HG02840 (cell line): ENCODE results near the gene PRKG2.
A peak's percentile ranks its signal among the peaks of the same experiment; 100 is the strongest.

Source experiments
- ATAC-seq: cut with Tn5 transposase; IDR thresholded peaks from one replicate; pipeline ENCODE4 v1.9.1; 2021; ENCODE audit warnings: mild to moderate bottlenecking, moderate library complexity, moderate number of reproducible peaks; ENCODE audit not compliant: unreplicated experiment, low FRiP score

PRKG2 gene

DNA sequence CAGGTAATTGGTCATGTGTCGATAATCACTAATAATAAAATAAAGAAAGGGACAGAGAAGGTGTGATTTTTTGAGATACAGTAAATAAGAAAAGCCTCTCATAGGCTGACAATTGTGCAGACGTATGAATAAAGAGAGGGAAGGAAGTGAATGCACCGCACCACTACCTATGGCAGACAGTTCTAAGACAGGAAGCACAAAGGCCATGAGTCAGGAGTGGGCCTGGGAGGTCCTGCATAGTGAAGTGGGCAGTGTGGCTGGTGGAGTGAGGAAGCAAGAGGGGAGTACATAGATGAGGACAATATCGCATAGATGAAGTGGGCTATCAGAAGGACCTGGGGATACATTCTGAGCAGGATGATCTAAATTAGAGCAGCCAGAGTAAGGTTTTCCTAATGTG lies 108.9 kb downstream of the PRKG2 start:
- no peak for ATAC-seq

DNA sequence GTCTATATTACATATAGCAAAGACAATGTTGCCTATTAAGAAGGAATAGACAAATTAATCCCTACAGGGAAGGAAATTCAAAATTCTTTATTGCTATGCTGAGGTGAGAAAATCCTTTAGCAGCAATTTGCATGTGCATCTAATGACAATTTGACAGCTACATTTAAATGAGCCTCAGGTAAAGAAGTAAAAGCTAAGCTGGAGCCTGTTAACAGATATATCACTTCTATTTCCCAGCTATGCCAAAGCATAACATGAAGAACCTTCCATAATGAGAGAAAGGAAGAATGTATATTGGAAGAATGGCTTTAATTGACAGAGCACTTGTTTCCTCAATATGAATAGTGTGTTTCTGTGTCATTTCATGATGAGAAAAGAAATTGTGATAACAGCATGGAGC lies 112.9 kb downstream of the PRKG2 start:
- ATAC-seq, result no peak

DNA sequence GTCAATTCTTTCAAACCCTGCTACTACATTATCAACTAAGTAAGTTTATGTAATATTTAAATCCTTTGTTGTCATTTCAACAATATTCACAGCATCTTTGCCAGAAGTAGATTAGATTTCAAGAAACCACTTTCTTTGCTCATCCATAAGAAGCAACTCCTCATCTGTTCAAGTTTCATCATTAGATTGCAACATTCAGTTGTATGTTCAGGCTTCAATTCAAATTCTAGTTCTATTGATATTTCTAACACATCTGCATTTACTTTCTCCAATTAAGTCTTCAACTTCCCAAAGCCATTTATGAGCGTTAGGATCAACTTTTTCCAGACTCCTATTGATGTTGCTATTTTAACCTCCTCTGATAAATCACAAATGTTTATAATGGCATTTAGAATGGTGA lies 118.5 kb downstream of the PRKG2 start:
- no peak for ATAC-seq

DNA sequence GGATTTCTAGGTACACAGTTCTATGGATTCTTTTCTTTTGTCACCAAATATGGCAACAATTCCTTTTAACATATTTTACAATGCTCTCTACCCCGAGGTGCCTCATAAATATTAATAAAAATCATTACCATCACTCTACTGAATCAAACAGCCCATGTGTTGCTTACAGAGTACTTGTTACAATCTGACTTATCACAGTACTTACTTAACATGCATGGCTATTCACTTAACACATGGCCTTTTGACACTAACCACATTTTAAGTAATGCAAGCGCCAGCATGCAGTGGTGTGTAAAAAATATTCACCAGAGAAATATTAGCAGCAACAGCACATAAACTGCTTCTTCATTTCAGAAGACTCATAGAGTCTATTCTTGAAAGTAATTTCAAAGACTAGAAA lies 119.6 kb downstream of the PRKG2 start:
- ATAC-seq, result no peak

DNA sequence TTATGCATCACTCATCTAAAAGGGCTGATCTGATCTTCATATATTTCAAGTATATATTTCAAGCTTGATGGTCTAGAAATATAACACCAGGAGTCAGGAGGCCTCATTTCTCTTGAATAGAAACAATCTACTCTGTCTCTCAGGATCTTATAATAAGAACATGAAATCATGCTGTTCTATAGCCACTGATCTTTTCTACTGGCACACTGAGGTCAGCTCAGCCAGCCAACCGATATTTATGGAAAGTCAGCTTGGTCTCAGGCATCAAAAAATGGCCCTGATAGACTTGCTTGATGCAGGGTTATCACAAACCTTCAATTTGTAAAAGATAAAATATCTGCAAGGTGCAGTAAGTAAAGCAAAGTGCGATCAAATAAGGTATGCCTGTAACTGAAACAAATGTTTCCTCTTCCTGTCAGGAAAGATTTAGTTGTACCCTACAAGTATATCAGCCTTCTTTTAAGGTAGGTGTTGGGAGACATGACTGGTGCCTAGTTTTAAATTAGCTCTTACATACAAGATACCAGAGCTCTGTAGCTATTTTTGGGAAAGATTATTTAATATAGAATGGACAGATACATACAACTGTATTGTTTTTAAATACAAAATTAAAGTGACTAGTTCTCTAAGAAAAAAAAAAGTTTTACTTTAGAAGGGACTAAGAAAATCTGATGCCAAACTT lies 121.2 kb downstream of the PRKG2 start:
- no peak for ATAC-seq

DNA sequence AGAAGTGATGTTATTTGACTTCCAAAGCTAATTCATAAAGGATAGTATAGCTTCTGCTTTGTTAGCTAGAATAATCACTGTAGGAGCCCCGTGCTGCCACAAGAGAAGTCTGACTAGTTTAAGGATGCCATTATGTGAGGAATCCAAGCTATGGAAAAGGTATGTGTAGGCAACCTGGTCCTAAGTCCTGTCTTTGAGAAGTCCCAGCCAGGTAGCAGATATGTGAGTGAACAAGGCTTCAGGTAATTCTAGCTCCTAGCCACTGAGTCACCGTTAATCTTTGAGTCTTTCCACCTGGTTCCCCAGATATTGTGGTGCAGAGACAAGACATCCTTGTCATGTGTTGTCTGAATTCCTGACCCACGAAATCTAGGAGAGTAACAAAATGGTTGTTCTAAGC lies 129.0 kb downstream of the PRKG2 start:
- no peak for ATAC-seq

DNA sequence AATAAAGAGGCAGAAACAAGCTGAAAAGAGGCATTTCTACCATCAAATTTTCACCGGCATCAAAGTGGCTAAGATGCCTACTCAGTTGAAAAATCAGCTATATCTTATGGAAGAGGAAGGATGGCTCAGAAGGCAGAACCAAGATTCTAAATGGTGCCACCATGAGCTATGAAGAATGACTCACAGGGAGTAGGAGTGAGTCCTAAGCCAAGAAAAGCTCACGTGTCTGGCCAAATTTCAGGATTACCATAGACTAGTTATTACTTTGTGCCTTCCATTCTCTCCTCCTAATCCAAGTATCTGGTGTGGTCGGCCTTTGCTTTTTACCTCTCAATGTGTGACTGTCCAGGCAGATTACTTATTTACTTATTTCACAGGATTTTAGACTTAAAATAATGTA lies 129.7 kb downstream of the PRKG2 start:
- ATAC-seq, result no peak

DNA sequence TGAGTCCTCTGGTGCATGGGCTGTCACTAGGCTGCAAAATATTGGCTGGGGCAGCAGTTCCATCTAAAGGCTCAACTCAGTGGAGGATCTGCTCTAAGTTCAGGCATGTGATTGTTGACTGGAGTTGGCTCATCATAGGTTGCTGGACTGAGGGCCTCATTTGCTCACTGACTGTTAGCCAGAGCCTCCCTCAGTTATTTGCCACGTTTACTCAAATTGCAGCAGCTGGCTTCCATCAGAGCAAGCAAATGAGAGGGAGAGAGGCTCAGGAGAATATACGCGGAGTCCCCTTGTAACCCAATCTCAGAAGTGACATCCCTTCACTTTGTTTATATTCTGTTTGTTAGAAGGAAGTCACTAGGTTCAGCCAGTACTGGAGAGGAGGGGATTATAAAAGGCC lies 130.4 kb downstream of the PRKG2 start:
- ATAC-seq, result no peak

DNA sequence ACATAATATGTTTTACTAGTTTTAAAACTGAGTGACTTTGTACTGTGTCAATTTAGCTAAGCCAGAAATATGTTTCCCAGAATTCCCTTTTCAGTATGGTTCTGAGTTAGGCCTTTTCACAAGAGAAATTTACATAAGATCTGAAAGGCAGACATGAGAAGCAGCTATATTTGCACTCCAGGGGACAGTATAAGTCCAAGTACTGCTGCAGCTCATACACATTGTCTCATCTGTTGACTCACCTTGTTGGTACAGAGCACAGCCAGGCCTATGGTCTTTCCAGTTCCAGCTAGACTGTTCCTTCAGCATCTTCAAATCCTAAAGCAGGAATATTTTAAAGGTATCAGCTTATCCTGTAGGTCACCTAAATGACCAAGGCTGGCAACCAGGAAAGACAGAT lies 131.0 kb downstream of the PRKG2 start:
- no peak for ATAC-seq

DNA sequence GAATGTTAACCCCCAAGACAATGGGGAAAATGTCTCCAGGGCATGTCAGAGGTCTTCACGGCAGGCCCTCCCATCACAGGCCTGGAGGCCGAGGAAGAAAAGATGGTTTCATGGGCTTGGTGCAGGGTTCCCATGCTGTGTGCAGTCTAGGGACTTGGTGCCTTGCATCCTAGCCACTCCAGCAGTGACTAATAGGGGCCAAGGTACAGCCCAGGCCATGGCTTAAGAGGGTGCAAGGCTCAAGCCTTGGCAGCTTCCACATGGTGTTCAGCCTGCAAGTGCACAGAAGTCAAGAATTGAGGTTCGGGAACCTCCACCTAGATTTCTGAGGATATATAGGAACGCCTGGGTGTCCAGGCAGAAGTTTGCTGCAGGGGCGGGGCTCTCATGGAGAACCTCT lies 133.9 kb downstream of the PRKG2 start:
- no peak for ATAC-seq

DNA sequence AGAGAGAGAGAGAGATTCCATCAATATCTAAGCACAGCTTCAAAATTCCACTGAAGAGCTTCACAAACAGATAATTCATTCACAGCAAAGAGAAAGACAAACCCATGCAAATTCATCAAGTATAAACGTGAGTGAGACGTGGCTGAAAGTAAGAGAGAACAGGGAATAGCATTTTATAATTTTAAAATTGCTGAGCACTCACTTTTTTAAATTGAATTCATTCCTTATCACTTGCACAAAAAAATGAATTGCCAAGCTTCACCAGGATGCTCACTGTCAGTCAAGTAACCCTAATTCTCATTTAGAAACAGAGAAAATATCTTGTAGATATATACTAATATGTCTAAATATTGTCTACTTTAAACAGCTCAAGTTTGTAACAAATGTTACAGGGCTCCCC lies 144.0 kb downstream of the PRKG2 start:
- ATAC-seq, result no peak

DNA sequence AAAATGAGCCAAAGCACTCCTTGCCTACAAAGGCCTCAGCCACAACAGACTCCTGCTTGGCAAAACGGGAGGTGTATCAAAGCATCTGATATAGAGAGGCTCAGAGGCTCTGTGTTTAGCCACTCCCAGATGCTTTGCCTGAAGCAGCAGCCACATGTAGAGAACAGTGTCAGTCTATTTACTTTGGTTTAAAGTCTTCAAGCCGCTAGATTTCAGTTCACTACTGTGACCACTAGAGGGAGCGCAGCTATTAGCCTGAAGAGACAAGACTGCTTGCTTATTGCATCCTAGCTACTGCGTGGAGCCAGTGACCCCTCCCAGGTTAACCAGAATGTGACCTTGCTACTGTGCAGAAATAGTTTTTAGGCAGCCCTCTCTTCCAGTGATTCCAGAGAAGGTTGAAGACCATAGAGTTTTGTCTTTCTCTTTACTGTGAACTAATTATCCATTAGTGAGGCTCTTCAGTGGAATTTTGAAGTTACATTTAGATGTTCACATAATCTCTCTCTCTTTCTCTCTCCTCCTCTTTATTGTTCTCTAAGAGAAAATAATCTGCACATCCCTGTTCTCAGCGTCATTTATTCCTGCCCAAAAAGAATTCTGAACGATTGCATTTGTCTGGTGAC lies 145.2 kb downstream of the PRKG2 start:
- ATAC-seq, result peak; percentile 94

DNA sequence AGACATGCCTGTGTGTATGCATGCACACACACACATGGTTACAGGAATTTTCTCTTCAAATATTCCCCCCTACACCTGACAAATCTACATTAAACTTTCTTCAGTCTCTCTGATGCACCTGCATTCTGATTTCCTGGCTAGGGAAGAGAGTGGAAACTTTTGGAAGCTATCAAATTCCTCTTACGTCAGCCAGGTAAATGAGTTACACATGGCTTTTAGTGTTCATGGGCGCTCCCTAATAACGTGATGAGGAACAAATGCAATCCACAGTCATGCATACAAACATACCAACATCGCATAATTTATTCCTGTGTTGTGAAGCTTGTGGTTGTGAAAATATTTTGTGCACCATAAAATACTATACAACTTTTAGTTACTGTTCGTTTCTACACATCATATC lies 149.6 kb downstream of the PRKG2 start:
- no peak for ATAC-seq

DNA sequence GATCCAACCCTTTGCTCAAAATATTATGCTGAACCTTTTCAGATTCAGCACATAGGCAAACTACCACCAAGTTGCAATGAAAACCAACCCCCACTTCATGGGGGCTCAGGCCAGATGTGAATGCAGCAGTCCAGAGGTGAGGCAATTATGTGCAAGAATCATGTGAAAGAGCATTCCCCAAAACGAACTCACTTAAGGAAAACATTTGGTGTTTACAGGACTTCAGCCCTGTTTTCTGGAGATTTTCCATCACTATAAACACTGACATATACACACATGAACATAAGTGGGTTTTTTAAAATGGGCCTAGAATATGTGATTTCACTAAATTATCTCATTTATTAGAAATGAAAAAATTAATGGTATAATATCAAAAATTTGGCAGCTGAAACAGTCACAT lies 153.0 kb downstream of the PRKG2 start:
- ATAC-seq, result no peak

DNA sequence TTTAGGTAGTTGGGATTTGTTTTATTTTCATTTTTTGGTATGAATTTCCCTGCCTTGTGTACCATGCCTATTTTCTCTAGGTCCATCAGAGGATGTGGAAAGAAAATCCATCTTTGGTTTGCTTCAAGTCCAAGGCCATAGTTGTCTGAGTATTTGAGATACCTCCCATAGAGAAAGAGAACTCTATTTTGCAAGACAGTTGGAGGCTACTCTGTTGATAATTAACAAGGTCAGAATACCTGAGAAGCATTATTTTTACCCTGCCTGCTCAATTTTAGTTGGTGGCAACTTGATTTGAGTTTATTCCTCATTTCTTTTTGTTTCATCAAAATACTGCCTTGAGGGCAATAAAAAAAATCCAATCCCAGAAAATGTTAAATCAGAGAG lies 153.7 kb downstream of the PRKG2 start:
- no peak for ATAC-seq

DNA sequence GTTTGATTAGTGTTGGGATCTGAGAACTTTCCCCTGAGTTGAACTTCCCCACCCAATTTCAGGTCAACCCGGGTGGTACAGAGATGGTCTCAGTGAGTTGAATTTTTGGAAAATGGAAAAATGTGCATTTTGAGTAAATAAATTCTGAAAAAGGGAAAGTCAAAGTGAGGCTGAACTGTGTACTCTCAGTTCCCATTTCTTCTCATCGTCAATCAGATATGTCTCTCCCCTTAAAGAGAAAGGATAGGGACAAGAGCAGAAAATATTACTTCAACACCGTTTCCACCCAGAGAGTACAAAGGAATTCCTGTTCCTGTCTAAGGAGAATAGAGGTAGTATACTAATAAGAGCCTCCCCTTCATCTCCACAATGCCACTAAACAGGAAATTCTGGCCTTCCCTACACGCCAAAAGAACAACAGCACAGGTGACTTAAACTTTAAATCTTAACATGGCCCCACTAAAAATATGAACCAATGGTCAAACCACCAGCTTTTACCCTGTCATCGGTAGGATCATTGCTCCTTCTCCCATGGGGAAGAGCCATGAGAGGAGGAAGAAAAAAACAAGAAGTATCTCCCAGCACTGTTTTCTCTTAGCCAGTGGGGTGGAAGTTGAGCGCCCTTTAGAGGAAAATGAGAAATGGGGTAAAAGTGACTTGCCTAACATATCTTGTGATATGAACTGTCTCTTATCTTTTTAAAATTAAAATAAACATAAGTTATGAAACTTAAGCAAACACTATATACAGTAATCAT lies 154.3 kb downstream of the PRKG2 start:
- no peak for ATAC-seq

DNA sequence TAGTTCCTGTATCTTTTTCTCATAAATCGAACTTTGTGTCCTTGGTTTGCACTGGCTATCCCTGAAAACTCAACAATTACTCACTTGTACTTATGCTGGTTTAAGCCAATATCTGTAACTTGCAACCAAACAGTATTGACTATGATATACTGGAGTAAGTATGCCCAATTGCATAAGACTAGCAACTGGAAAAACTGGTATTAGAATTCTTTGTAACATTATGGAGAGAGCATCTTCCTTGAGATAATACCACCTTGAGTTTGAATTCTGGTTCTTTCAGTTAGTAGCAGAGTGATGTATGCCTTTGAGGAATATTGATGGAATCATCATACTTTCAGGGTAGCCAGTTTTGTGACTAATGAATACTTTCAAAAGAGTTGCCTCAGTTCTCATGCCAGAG lies 156.4 kb downstream of the PRKG2 start:
- ATAC-seq, result no peak

DNA sequence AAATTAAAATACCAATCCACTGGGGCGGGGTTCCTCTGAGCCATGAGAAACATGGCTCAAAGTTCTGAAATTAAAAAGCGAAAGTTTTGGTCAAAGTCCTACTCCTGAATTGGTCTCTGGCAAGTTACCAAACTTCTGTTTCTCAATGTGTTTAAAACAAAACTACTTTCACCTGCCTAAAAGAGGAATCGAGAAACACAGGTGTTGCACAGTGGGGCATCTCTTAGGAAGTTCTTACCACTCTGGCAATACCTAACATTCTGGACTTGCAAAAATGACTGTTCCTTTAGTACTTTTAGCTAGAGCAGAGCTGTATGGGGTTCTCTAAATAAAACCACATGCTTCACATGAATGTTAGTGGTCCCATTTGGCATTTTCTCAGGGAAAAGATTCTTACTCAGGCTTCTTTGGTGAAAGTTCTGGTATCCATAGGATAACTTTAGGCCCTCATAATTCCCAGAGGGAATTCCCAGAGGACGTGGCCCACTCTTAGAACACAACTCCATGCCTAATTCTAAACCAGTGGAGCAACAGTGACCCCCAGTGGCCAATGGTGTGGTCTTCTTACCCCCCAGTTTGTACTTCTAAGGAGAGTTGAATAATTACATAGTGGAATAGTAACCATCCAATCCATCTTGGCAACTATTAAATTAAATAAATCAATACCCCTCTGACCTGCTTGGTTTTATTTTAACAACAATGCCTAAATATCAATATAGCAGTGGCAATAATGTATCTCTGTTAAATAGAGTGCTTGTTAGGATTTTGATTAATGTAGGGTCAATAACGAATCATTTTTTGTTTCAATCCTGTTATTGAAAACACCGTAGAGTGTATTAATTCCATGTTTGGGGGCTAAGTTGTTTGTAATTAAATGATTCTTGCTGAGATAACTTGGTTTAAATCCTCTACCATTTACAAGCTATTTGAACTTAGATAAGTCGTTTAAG lies 162.6 kb downstream of the PRKG2 start:
- ATAC-seq, result peak; percentile 99

DNA sequence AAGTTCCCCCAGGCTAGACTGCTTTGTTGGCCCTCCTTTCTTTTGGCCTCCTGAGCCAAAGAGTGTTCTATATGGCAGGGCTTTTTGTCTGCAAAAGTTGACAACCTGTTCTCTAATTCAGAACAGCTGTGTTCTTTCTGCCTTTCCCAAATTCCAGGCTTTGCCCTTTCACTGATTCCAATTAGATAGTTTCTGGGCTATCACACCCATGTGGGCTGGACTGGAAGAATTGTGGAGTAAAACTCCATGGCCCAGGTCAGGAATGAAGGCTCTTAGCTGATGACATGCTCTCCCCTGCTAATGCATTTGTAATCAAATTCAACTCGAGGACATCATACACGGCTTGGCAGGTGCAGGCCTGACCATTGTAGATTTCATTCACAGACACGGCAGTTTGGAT lies 165.1 kb downstream of the PRKG2 start:
- no peak for ATAC-seq

DNA sequence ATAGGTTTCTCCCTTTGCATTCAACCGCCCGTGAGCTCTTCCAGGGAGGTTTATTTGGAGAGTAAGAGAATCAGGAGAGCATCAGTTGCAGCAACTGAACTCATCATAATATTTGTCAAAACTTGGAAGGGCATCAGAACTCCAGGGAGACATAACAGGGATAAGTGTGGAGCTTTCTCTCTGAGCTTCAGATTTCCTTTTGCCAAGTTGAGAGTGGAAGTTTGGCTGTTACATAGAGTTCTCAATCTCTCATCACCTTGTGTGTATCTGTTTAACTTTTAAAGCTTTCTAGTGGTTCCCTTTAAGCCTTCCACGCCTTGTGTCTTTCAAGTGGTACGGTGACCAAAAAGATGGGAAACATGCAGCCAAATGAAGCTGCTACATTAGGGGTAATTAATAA lies 165.7 kb downstream of the PRKG2 start:
- ATAC-seq, result no peak
